ENCODE measurements around the gene MAGEA9B.
A peak's percentile ranks its signal among the peaks of the same experiment; 100 is the strongest.
"Not testable (repeated sequence)": the region's sequence is repeated elsewhere in the genome, so short reads cannot be mapped to it uniquely, and the experiment has no call there.

The MAGEA9B gene

DNA sequence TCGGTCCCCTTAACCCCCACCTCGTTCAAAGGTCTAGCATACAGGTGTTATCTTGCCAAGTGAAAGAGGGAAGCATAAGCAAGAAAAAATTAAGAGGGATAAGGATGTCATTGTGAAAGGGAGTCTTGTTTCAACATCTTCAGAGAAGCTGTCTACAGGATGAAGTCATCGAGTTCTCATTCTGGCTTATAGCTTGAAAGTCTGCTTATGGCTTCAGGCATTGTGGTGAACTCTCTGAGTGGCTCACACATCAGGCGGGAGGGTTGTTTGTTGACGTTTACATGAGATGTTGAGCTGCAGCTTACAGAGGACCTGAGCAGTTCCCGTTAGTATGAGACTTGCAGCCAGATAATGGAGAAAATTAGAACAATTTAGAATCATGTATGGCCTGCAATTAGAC, 16.6 kb downstream of the MAGEA9B start:
- peak; percentile 68 for DNase-seq

DNA sequence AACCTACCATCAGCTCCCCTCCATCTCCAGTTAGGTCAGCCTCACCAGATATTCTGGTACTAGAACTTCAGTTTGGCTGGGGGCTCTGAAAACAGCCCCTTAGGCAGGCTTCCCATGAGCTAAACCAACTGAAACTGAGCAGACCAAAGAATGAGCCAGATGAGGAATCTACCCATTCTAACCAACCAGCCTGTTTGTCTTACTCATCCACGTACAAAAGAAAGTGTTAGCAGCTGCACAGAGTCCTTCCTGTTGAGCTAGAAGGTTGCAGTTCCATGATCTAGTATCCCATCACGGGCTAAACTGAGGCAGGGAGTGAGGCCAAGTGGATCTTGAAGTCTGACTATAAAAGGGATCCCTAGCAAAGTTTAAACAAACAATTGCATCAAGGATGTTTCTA, 17.5 kb downstream of the MAGEA9B start:
- DNase-seq = no peak

DNA sequence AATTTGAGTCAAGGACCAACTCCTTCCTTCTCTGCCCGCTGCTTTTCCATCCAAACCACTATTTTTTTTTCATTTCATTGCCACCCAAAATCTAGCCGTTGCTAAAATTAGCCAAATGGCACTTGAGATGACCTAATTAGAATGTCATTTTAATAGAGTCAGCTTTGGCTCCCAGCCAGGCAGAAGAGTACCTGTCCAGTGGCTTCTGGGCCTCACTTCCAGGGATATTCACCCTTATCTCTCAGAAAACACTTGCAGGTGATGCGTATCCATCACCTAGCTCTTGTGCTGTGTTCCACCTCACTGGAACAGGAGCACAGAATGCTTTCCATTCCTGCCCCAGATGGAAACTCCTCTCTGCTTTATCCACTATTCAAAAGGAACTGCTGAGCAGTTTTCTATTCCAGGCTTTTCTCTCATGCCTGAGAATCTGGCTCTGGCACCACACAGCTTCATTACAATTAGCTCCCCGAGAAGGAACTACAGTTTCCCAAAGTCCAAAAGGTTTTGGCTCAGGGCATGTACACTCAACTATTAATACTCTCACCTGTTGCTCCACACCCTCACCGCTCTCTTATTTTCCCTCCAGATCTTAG, 18.5 kb downstream of the MAGEA9B start:
- DNase-seq = no peak

DNA sequence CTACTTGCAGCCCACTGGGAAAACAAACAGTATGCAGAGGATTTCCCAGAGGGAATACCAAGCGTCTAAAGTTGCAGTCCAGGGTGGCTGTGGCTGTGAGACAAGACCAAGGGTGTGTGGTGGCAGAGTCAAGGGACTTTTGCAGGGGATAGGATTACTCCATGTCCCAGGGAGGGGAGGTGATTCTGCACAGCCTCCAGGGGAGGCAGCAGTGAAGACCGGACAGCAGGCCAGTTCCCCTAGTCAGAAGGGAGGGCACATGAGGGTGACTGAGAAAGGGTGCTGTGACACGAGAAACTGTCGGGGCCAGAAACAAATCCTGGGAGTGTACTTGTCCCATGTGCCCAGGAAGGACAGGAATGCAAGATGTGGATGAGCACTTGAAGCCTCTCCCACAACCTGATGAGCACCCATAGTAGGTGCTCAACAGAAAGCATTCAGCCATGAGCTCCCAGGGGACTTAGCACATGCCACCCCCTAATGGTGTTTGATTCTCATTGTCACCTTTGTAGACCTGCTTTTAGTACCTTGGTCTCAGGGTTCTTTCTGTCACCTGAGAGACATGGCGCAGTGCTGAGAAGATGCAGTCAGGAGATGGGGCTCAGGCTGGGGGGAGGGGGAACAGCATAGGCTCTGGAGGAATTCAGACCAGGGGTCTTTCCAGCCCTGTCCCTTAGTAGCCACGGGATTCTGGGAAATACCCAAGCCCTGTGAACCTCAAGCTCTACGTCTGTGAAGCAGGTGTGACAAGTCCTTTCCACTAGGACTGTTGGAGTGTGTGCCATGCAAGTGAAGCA, 19.4 kb downstream of the MAGEA9B start:
- no peak for DNase-seq

DNA sequence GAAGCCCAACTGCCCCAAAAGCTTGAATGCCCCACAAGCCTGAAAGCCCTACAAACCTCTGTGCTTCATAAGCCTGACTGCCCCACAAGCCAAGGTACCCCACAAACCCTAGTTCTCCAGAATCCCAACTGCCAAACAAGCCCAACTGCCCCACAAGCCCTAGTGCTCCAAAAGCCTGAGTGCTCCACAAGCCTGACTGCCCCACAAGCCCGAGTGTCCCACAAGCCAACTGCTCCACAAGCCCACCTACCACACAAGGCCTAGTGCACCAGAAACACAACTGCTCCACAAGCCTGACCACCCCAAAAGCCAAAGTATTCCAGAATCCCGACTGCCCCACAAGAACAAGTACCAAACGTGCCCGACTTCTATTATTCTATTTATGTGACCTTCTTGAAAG, 23.9 kb downstream of the MAGEA9B start:
- DNase-seq = no peak

DNA sequence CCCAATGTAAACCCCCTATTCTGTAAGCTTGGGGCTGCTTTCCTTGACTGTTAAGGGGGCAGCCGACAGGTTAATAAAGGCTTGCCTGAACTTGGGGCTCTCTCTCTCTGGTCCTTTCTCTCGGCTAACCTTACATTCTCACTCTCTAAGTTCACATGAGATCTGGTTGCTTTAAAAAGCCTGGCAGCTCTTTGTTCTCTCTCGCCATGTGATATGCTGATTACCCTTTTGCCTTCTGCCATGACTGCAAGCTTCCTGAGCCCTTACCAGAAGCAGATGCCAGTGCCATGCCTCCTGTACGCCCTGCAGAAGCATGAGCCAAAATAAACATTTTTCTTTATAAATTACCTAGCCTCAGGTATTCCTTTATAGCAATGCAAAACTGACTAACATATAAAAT, 32.0 kb downstream of the MAGEA9B start:
- DNase-seq = not testable (repeated sequence)

DNA sequence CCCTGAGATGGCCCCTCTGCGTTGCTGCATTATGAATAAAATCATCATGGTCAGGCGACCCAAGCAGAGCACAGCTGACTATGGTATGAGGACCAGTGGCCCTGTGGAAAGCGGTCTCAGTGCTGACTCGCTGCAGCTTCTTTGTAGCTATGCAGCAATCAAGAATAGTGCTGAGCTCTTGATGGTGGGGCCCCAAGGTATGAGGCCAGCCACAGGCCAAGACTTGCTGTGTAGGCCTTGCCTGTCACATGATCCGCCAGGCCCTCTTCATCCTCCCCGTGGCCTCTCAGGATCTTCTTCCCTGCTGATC, 35.4 kb downstream of the MAGEA9B start:
- not testable (repeated sequence) for DNase-seq

DNA sequence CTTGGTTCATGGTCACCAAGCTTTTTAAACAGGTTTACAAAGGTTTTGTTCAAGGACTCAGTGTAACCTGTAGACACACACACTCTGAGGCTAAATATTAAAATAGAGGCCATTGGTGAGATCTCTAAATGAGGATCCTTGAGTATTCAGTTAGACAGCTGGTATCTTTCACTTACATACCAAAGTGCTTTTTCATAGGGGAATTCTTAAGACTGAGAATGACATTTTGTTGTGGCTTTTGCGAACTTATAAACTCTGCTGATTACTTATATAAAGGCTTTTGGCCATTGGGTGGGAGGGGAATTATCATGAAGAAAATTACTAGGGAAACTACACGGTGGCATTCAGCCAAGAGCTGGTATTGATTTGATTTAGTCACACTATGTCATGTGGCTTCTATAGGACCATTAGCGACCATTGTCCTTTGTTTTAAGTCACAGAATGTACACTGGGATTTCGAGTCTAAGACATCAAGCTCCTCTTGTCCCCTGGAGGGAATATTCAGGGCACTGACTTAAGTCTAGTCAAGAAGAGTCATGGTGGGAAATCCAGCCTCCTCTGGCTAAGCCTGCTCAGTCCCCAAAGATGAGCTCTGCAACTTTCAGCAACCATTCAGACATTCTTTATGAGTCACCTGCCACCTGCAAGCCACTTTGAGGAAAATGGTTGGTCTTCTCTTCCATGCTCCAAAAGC, 35.9 kb downstream of the MAGEA9B start:
- DNase-seq = not testable (repeated sequence)

DNA sequence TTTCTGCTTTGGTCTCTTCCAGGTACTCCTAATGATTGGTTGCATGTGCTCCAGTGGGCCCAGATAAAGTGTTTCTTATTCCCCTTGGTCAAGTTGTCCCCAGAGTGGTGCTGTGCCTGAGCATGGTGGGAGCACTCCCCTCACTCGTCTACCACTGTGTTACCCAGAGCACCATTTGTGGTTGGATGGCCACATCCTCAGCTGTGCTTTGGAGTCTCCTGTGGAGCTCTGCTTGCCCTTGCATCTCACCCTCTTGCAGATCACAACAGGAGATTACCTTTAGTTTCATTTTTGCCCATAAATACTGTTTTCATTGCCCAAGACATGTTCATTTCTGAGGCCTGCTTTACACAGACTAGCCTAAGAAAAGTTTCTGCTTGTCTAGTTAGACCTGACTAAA, 36.8 kb downstream of the MAGEA9B start:
- not testable (repeated sequence) for DNase-seq

DNA sequence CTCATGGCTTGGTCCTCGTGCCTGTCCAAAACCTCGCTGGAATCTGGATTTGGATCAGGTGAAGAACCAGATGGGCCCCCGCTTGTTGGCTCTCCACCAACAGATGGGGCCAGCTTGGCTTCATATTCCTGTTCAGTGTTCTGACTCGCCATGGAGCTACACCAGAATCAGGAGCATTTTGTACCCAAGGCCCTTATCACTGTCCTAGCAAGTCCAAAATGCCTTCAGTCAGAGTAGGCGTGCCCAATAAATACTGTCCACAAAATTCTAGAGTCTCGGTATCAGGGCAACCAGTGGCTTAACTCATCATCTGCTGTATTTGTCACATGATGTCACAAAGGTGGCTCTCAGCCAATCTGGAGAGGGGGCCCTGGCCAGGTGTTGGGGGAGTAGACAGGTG, 37.6 kb downstream of the MAGEA9B start, which contains the start of gene HSFX3:
Gene HSFX3, minus strand, starts transcription at position 224 of the 400 bp plus-strand sequence. Its CDS starts 72 bp downstream, at position 152.
- DNase-seq = not testable (repeated sequence)

DNA sequence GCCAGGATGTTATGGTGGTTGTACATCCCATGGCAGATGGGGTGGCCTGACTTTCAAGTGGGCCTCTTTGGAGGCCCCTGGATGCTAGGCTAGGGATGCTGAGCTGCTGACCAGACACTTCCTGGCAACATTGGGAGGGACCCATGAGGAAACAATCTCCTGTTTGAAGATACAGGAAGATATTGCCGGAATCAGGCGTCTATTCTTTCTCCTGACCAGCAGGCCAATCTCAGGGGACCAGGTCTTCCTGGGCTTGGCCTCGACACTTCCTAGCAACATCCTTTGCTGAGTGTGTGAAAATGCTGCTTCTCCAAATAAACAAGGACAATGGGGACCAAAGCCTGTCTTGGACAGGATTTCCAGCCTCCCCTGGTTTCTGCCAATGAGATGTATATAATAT, 39.5 kb downstream of the MAGEA9B start:
- DNase-seq = not testable (repeated sequence)

DNA sequence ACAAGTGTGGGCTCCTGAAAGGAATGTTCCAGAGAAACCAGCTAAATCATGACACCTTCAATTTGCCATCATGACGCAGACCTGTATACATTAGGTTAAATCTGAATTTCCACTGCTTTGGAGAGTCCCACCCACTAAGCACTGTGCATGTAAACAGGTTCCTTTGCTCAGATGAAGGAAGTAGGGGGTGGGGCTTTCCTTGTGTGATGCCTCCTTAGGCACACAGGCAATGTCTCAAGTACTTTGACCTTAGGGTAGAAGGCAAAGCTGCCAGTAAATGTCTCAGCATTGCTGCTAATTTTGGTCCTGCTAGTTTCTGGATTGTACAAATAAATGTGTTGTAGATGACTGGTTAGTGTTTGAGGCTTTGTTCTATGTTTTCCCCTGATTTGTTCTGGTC, 40.3 kb downstream of the MAGEA9B start:
- not testable (repeated sequence) for DNase-seq

DNA sequence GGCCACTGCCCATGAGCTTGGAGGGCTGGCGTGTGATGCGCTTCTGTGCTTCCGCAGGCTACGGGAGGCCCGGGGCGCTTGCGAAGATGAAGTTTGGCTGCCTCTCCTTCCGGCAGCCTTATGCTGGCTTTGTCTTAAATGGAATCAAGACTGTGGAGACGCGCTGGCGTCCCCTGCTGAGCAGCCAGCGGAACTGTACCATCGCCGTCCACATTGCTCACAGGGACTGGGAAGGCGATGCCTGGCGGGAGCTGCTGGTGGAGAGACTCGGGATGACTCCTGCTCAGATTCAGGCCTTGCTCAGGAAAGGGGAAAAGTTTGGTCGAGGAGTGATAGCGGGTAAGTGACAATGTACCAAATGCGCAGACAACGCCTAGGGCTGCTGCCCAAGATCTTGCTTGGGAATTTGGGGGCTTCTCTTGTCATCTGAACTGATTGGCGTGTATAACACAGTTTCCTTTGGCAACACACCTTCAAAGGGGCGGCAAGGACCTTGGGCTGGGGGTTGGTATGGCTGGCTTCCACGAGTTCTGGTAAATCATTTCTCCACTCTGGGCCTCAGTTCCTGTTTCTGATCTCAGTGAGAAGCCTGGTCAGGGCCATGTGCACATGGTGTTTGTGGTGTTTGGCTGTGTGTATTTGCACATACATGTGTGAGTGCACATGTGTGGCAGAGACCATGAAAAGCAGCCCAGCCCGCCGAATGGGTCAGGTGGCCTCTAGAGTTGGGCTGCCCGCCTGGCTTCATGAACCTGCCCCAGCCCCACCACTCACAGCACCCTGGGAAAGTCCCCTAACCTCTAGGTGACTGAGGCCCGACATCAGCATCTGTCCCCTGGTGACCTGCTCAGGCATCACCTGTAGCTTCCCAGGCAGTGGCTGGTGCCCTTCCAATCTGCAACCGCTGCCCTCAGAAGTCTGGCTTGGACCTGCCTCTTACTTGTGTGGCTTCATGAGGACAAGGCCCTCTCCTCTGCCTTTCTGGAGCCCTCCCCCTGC, 41.4 kb downstream of the MAGEA9B start:
- peak; percentile 1 for DNase-seq

DNA sequence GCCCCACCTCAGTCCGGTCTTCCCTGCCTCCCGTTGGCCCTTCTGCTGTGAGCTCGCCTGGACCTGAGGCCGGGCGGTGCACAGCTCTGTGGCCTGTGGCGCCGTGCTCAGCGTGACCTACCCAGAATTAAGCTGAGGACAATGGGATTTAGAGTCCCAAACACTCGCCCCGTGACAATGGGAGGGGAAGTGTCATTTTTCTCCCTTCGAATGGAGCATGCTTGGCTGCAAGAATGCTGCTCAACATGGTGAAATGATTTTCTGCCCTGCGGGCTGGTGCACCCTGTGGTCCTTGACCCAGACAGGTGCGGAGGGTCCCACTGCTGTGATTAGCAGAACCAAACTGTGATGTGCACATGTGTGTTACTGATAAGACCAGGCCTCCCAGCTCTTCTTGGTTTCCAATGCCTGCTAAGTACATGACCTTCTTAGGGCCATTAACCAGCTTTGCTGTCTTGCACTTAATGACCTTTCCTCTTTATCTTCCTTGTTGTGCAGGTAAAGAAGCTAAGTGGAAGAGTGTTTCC, 45.7 kb downstream of the MAGEA9B start:
- no peak for DNase-seq

DNA sequence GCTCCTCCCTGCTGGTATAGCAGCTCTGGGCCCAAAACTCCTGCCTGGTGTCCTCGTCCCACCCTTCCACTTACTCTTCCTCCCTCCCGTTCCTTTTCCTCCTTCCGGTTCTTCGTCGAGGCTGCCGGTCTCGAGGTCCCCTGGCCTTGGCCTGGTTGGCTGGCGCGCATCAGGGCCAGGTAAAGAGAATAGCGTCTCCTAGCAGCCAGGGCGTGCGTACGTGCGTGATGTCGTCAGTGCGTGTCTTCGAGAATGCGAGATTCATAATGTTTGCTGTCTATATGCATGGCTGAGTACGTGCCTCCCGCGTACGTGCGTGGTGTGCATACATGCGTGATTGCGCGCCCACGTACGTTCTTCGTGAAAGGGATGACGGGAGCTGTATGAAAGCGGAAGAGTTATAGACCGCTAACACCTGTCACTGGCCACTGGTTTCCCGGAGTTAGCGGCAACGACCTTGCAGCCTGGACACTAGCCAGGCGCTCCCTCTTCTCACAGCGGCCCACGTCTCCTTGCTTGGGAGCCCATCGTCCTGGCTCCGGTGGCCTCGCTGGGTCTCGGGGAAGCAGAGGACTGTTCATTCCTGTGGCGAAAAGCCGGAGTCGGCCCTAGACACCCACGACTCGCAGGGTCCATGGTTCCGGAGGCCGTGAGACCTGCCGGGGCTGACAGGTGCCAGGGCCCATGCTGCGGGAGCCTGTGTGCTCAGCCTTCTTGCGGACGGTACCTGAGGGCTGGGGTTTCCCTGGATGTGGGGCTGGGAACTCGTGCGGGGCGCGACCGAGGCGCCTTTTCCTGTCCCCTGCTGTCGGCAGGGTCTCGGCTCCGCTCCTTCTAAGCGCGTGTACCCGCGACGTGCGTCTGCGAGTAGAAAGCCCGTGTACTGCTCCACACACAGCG, 46.4 kb downstream of the MAGEA9B start, which contains the start of gene EOLA1:
Gene EOLA1, plus strand, starts transcription at position 392 of the 900 bp plus-strand sequence. CDS start 4,619 bp downstream, outside the sequence.
- DNase-seq = peak; percentile 97

DNA sequence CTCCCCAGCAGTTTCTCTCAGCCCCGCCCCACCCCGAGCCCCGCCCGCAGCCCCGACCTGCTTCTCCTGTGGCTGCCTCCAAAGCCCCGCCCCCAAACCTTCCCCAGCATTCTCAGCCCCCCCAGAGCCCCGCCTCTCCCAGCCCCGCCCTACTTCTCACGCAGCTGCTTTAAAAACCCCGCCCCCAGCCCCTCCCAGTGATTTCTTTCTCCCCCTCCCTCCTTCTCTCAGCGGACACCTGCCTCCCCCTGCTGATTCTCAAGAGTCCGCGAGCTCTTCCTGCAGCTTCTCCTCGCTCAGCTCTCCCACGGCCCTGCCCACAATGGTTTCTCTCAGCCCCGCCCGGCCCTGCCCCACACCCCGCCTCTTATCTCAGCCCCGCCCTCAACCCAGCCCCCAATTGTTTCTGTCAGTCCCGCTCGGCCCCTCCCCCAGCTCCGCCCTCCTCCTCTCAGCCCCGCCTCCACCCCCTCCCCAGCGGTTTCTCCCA, 47.1 kb downstream of the MAGEA9B start:
- peak; percentile 73 for DNase-seq

DNA sequence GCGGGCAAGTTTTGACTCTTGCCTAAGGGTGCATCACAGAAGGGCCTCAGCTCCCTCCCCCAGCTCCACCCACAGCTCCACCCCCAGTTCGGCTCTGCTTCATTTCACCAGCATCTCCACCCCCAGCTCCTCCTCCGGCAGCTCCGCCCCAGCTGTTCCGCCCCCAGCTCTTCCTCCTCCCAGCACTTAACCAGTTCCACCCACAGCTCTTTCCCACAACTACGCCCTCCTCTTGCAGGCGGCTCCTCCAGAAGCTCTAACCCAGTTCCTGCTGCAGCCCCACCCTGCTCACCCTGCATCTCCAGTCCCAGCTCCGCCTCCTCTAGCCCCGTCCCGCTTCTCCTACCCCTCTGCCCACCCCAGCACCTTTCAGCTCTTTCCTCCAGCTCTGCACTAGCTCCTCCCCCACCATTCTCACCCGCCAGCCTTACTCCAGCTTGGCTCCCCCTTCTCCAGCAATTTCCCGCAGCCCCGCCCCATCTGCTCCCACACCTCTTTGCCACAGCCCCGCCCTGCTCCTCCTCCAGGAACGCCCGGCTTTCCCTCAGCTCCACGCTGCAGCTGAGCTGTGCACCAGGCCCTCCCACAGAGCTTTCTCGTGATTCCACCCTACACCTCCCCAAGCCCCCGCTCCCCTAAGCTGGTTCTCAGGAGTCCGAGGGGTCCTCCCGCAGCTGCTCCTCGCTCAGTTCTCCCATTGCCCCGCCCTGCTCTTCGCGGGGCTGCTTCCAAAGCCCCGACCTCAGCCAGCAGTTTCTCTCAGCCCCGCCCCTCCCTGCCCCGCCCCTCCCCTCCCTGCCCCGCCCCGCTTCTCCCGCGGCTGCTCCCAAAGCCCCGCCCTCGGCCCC, 47.8 kb downstream of the MAGEA9B start:
- DNase-seq = peak; percentile 93

DNA sequence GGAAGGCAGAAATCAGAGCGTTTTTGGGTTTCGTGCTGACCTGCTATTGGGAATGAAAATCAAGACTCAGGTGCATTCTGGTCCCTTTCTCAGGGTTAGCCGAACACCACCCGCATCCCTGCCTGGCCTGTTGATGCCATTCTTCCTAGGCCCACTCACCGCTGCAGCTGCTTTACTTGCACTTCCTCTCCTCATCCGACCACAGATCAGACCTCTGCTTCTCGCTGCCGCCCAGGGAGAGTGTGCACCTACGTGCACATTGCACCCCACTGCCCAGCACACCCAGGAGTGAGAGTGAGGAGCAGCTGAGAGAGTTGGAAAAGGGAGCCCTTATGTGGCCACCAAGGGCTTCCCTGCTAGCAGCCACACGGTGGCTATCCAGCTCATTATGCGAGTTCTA, 49.8 kb downstream of the MAGEA9B start:
- peak; percentile 1 for DNase-seq

DNA sequence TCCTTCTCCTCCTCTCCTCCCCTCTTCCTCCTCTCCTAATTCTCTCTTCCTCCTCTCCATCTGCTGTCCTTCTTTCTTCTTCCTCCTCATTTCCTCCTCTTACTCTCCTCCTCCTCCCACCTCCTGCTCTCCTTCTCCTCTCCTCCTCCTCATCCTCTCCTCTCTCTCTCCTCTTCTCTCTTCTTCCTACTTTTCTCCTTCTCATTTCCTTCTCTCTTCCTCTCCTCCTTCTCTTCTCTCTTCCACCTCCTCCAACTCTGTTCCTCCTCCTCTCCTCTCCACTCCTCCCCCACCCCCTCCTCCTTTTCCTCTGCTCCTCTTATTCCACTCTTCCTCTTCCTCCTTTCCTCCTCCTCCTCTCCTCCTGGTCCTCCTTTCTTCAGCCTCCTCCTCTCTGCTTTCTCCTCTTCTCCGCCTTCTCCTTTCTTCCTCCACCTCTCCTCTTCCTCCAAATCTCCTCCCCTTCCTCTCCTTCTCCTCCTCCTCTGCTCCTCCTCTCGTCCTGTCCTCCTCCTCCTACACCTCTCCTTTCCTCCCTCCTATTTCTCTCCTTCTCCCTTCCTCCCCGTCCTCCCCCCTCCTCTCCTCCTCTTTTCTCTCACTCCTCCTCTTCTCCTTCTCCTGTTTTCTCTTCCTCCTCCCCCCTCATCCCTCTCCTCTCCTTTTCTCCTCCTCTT, 52.2 kb downstream of the MAGEA9B start:
- DNase-seq = not testable (repeated sequence)
